ENCODE results near the gene MLLT10.

DNA sequence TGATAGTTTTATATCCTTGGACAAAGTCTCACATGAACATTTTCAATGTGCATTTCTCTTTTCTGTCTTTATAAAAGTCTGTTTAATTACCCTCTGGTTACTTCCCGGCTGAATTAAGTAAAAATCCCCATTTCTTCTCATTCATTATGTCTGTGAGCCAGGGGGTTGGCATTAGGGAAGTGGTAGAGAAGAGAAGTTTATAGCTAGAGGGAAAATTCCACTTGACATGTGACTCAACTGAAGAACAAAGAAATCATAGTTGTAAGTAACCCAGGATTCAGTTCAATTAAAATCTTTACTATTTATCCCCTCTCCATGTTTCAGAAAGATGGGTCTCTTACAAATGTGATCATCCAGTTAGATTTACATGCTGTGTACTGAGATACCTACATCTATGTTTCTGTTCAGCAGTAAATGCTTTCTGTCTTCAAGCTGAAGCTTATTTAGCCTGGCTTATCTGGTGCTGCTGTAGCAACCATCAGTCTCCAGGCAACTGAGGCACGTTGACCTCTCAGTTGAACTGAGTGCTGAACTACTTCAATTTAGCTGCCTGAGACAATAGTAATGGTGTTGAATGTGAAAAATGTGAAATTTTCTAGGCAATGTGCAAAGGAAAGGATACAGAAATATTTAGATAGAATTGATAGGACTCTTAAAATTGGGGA lies 181.6 kb downstream of the MLLT10 start:
- TF ChIP-seq, protein P1, sequence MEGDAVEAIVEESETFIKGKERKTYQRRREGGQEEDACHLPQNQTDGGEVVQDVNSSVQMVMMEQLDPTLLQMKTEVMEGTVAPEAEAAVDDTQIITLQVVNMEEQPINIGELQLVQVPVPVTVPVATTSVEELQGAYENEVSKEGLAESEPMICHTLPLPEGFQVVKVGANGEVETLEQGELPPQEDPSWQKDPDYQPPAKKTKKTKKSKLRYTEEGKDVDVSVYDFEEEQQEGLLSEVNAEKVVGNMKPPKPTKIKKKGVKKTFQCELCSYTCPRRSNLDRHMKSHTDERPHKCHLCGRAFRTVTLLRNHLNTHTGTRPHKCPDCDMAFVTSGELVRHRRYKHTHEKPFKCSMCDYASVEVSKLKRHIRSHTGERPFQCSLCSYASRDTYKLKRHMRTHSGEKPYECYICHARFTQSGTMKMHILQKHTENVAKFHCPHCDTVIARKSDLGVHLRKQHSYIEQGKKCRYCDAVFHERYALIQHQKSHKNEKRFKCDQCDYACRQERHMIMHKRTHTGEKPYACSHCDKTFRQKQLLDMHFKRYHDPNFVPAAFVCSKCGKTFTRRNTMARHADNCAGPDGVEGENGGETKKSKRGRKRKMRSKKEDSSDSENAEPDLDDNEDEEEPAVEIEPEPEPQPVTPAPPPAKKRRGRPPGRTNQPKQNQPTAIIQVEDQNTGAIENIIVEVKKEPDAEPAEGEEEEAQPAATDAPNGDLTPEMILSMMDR (IDR thresholded peaks at IDR 0.05) = no peak
- TF ChIP-seq POLR2A (IDR thresholded peaks at IDR 0.05) = no peak

Data from right lobe of liver (tissue), 4 donors.